ENCODE data around the gene TTC27. TPM values are rescaled to one million over a fixed set of nuclear protein-coding genes. Genes with fewer than 3 reads are reported as not detected.

The TTC27 gene
- total and polyA plus RNA-seq, 2 of the 13 experiments (the other 11 are each of a cell fraction or from before 2014, with no cell fraction given) = 26.7 to 44.7 TPM

DNA sequence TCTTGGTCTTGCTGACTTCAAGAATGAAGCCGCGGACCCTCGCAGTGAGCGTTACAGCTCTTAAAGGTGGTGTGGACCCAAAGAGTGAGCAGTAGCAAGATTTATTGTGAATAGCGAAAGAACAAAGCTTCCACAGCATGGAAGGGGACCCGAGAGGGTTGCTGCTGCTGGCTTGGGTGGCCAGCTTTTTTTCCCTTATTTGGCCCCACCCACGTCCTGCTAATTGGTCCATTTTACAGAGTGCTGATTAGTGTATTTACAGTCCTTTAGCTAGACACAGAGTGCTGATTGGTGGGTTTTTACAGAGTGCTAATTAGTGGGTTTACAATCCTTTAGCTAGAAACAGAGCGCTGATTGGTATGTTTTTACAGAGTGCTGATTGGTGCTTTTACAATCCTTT, 230.9 kb downstream of the TTC27 start:
- Histone ChIP-seq H3K27ac (ENCODE audit: extremely low read length, insufficient read depth, low read length) (no peak overlapping the region), H4K20me1 (ENCODE audit: insufficient read depth, low read length) (no peaks in the 10 kb centered on the region), H2AFZ (ENCODE audit: low read length) (no peak overlapping the region), H3K9me3 (ENCODE audit: low read length) (no peaks in the 10 kb centered on the region), H3K4me1 (ENCODE audit: insufficient read depth, low read length) (no peaks in the 10 kb centered on the region), H3K9ac (ENCODE audit: insufficient read depth, low read depth, low read length) (no peak overlapping the region), H3K36me3 (replicated peaks in 1 of 2; ENCODE audit: control insufficient read depth in 1 of 2, insufficient read depth in 2 of 2, low read length in 2 of 2) (no peaks in the 10 kb centered on the region), H3K4me3 (replicated peaks in 1 of 3; ENCODE audit: insufficient read depth in 1 of 3, low read depth in 2 of 3, low read length in 3 of 3) (no peak overlapping the region), H3K4me2 (ENCODE audit: low read depth, low read length) (no peak overlapping the region), H3K27me3 (ENCODE audit: control insufficient read depth in 1 of 2, insufficient read depth in 2 of 2, low read length in 2 of 2) (peaks cover 3 to 28% of the 10 kb centered on the region in 2 experiments; a peak in 3 of 5 replicates), H3K79me2 (ENCODE audit: insufficient read depth, low read length) (no peaks in the 10 kb centered on the region)
- no peak for ATAC-seq
- in situ Hi-C loops (cut with HindIII; ENCODE audit: extremely low pct_ligation_motif_present, low pct_unique_long_range_greater_than_20kb) (no loop called here), intact Hi-C loops (cut with micrococcal nuclease; ENCODE audit: unreplicated experiment) (no loop called here)
- TF ChIP-seq ATF1 (CRISPR knock-in tag; IDR thresholded peaks at IDR 0.05) (no peak), ARNT (IDR thresholded peaks at IDR 0.05) (no peak), ZNF770 (CRISPR knock-in tag; IDR thresholded peaks at IDR 0.05) (no peak), ZNF800 (CRISPR knock-in tag; IDR thresholded peaks at IDR 0.05) (no peak), ZNF136 (CRISPR knock-in tag; IDR thresholded peaks at IDR 0.05; ENCODE audit: low read depth) (no peak), ZNF768 (CRISPR knock-in tag; IDR thresholded peaks at IDR 0.05) (no peak), SP5 (CRISPR knock-in tag; IDR thresholded peaks at IDR 0.05; ENCODE audit: borderline replicate concordance, low read depth) (no peak), ZFP36L2 (CRISPR knock-in tag; IDR thresholded peaks at IDR 0.05) (no peak), KLF9 (CRISPR knock-in tag; IDR thresholded peaks at IDR 0.05; ENCODE audit: low read depth) (no peak), ZNF20 (CRISPR knock-in tag; IDR thresholded peaks at IDR 0.05) (no peak), PCBP1 (IDR thresholded peaks at IDR 0.05; ENCODE audit: borderline replicate concordance, low read depth, low read length) (no peak), KLF12 (CRISPR knock-in tag; IDR thresholded peaks at IDR 0.05; ENCODE audit: borderline replicate concordance) (no peak), SOX13 (IDR thresholded peaks at IDR 0.05) (no peak), SOX13 (CRISPR knock-in tag; conservative IDR thresholded peaks at IDR 0.05 in 1 of 2, IDR thresholded peaks at IDR 0.05 in 1 of 2) (no peak)
- FAIRE-seq = no peak
- no TSS peak for BruUV-seq (replicated peaks)
- ChIA-PET CTCF (ENCODE audit: low intra/inter-chr PET ratio, low total read pairs) (no interaction called here), POLR2A (no interaction called here)
- DNase-seq (ENCODE audit: low spot score) = no peak
- WGBS (ENCODE audit: low lambda C conversion rate) = 61% methylated on average over 8 of the region's 8 CpGs

Measured in HepG2 (cell line).